ENCODE data around the gene SPATA20.

DNA sequence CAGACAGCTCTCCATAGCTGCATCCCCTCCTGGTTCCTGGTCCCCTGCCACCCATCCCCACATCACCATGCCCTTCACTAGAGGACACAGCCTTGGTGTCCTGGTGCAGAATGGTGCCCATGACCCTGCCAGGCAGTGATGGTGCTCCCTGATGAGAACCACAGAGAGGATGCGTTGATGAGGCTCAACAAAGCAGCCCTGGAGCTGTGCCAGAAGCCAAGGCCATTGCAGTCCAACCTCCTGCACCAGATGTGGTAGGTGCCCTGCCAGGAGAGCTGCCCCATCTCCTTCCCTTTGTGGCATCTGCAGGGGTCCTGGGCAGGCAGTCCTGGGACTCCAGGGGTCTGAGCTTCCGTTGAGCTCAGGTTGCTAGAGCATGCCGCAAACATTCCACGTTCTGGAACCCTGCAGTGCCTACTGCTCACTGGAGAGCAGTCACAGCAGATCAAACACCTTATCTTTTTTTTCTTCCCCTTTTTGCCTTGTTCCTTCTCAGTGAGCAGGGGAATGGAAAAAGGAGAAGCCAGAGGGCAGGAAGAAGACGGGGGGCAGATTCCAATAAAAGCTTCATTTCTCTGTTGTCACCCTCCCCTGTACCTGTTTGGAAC, 19.7 kb upstream of the SPATA20 start:
- TF ChIP-seq, protein P1, sequence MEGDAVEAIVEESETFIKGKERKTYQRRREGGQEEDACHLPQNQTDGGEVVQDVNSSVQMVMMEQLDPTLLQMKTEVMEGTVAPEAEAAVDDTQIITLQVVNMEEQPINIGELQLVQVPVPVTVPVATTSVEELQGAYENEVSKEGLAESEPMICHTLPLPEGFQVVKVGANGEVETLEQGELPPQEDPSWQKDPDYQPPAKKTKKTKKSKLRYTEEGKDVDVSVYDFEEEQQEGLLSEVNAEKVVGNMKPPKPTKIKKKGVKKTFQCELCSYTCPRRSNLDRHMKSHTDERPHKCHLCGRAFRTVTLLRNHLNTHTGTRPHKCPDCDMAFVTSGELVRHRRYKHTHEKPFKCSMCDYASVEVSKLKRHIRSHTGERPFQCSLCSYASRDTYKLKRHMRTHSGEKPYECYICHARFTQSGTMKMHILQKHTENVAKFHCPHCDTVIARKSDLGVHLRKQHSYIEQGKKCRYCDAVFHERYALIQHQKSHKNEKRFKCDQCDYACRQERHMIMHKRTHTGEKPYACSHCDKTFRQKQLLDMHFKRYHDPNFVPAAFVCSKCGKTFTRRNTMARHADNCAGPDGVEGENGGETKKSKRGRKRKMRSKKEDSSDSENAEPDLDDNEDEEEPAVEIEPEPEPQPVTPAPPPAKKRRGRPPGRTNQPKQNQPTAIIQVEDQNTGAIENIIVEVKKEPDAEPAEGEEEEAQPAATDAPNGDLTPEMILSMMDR (IDR thresholded peaks at IDR 0.05; ENCODE audit: borderline replicate concordance, extremely low read depth, low read length, poor library complexity, severe bottlenecking) = no peak
- TF ChIP-seq EZH2 (IDR thresholded peaks at IDR 0.05; ENCODE audit: borderline replicate concordance, low read depth, low read length, severe bottlenecking) = no peak
